IMR-90 (cell line): ENCODE results near the gene CIRBP. TPM values are rescaled to one million over a fixed set of nuclear protein-coding genes. Genes with fewer than 3 reads are reported as not detected.
"Not testable (repeated sequence)": the region's sequence is repeated elsewhere in the genome, so short reads cannot be mapped to it uniquely, and the experiment has no call there.

Source experiments
- ATAC-seq: fragments of 200-7000 bp; cut with Tn5 transposase; 2 replicates; pipeline ENCODE4 v1.9.1; 2020; ENCODE audit warnings: low read depth, mild to moderate bottlenecking, moderate library complexity
- BruUV-seq: library from RNA; stranded (reverse); fragments of 400-500 nt; replicated peaks from 2 replicates; lab custom pipeline; 2021; lab: Mats Ljungman, UMichigan
- CTCF ChIA-PET: fragments of 300-600 bp; formaldehyde crosslinking; extraction: SDS; loops from one replicate; lab custom pipeline; 2021; ENCODE audit warnings: antibody characterized with exemption; lab: Yijun Ruan, JAX
- POLR2A ChIA-PET: fragments of 300-600 bp; sonication (Branson Sonifier 250); formaldehyde crosslinking; loops from one replicate; lab custom pipeline; 2022; ENCODE audit warnings: antibody characterized with exemption; ENCODE audit not compliant: unreplicated experiment; lab: Charles Lee
- DNase-seq: peaks from one replicate; pipeline ENCODE4 v3.0.0; 2013
- H2AFZ ChIP-seq: replicated peaks from 2 replicates; pipeline ENCODE3; 2013; ENCODE audit warnings: low read length, mild to moderate bottlenecking; ENCODE audit not compliant: poor library complexity
- H2AK5ac ChIP-seq: 2 replicates; pipeline ENCODE4 v1.6.1; 2013; ENCODE audit warnings: low read depth, low read length, inconsistent platforms
- H2AK9ac ChIP-seq: replicated peaks from 2 replicates; pipeline ENCODE3; 2013; ENCODE audit warnings: mild to moderate bottlenecking, low read depth, low read length, moderate library complexity; ENCODE audit not compliant: poor library complexity
- H2BK120ac ChIP-seq: 2 replicates; pipeline ENCODE4 v1.6.1; 2013; ENCODE audit warnings: low read depth, low read length, inconsistent platforms
- H2BK15ac ChIP-seq: 3 replicates; pipeline ENCODE4 v1.6.1; 2013; ENCODE audit warnings: low read depth, low read length, inconsistent platforms
- H2BK20ac ChIP-seq: 2 replicates; pipeline ENCODE4 v1.6.1; 2013; ENCODE audit warnings: low read depth, mild to moderate bottlenecking, inconsistent platforms, low read length, moderate library complexity
- H2BK5ac ChIP-seq: 2 replicates; pipeline ENCODE4 v1.6.1; 2013; ENCODE audit warnings: mild to moderate bottlenecking, low read depth, low read length, inconsistent platforms; ENCODE audit not compliant: poor library complexity, severe bottlenecking
- H3K14ac ChIP-seq: replicated peaks from 2 replicates; pipeline ENCODE4 v1.6.1; 2013; ENCODE audit warnings: low read depth, low read length, inconsistent platforms
- H3K18ac ChIP-seq: 2 replicates; pipeline ENCODE4 v1.6.1; 2013; ENCODE audit warnings: low read depth, low read length, control low read depth
- H3K23ac ChIP-seq: 2 replicates; pipeline ENCODE4 v1.6.1; 2013; ENCODE audit warnings: low read depth, low read length, inconsistent platforms
- H3K27ac ChIP-seq: 2 replicates; pipeline ENCODE4 v1.5.1; 2013; ENCODE audit warnings: mild to moderate bottlenecking, control low read depth, low read length; ENCODE audit not compliant: insufficient read depth
- H3K27me3 ChIP-seq: 2 replicates; pipeline ENCODE4 v1.6.1; 2013; ENCODE audit warnings: low read length; ENCODE audit not compliant: control insufficient read depth, insufficient read depth
- H3K36me3 ChIP-seq: 2 replicates; pipeline ENCODE4 v1.6.1; 2013; ENCODE audit warnings: low read length, mixed read lengths; ENCODE audit not compliant: control insufficient read depth, insufficient read depth
- H3K4ac ChIP-seq: 2 replicates; pipeline ENCODE4 v1.6.1; 2013; ENCODE audit warnings: low read depth, low read length, inconsistent platforms
- H3K4me1 ChIP-seq: 2 replicates; pipeline ENCODE4 v1.6.1; 2013; ENCODE audit warnings: low read length, mixed read lengths; ENCODE audit not compliant: control insufficient read depth, insufficient read depth
- H3K4me2 ChIP-seq: 2 replicates; pipeline ENCODE4 v1.6.1; 2013; ENCODE audit warnings: low read depth, mild to moderate bottlenecking, control low read depth, low read length, moderate library complexity
- H3K4me3 ChIP-seq: 2 replicates; pipeline ENCODE4 v1.5.1; 2013; ENCODE audit warnings: low read depth, mild to moderate bottlenecking, control low read depth, low read length, moderate library complexity; ENCODE audit not compliant: insufficient read depth
- H3K56ac ChIP-seq: 2 replicates; pipeline ENCODE4 v1.6.1; 2013; ENCODE audit warnings: low read length, inconsistent platforms; ENCODE audit not compliant: insufficient read depth; ENCODE audit errors: extremely low read depth
- H3K79me1 ChIP-seq, 2 experiments: 2 replicates each; pipeline ENCODE4 v1.6.1; 2013; ENCODE audit warnings: low read length in 2 of 2, inconsistent platforms in 1 of 2, low read depth in 1 of 2
- H3K9ac ChIP-seq: 2 replicates; pipeline ENCODE4 v1.6.1; 2013; ENCODE audit warnings: low read depth, low read length, control low read depth
- H3K9me1 ChIP-seq: 2 replicates; pipeline ENCODE4 v1.6.1; 2013; ENCODE audit warnings: low read length, inconsistent platforms; ENCODE audit not compliant: insufficient read depth
- H3K9me3 ChIP-seq: 2 replicates; pipeline ENCODE4 v1.6.1; 2013; ENCODE audit warnings: low read length; ENCODE audit not compliant: control insufficient read depth, insufficient read depth
- H4K20me1 ChIP-seq: 2 replicates; pipeline ENCODE4 v1.6.1; 2013; ENCODE audit warnings: low read length, inconsistent platforms; ENCODE audit not compliant: insufficient read depth
- H4K5ac ChIP-seq: 2 replicates; pipeline ENCODE4 v1.6.1; 2013; ENCODE audit warnings: mild to moderate bottlenecking, low read depth, low read length, control low read depth
- H4K8ac ChIP-seq, 2 experiments: 2 replicates each; pipeline ENCODE4 v1.6.1; 2013; ENCODE audit warnings: low read depth in 2 of 2, low read length in 2 of 2, control low read depth in 1 of 2, inconsistent platforms in 1 of 2
- H4K91ac ChIP-seq: 2 replicates; pipeline ENCODE4 v1.6.1; 2013; ENCODE audit warnings: low read depth, low read length, inconsistent platforms; ENCODE audit not compliant: insufficient read depth
- BHLHE40 ChIP-seq: fragments of 150-350 bp; IDR thresholded peaks from 2 replicates; pipeline ENCODE4 v1.6.1; 2016; ENCODE audit warnings: mild to moderate bottlenecking, low read depth, low read length
- WGBS, 2 experiments: methylation state at CpG; one replicate each; pipeline versions ENCODE4 v1.1.5 to v1.1.7; 2013; ENCODE audit warnings: missing lambda C conversion rate in 2 of 2; ENCODE audit not compliant: insufficient read length in 1 of 2; ENCODE audit errors: extremely low coverage in 2 of 2; 5-methylcytosine and 5-hydroxymethylcytosine counted together
- dilution Hi-C: fragments of 300-500 bp; cut with HindIII; formaldehyde crosslinking; loops from one replicate; pipeline ENCODE4 v1.14.3; 2018; ENCODE audit warnings: low sequenced_read_pairs; ENCODE audit not compliant: unreplicated experiment
- in situ Hi-C: fragments of 300-500 bp; cut with MboI; formaldehyde crosslinking; loops from 3 replicates; pipeline ENCODE4 v1.14.3; 2019; ENCODE audit warnings: low sequenced_read_pairs, inconsistent platforms, mixed read lengths
- intact Hi-C: fragments of 100-400 bp; cut with micrococcal nuclease; formaldehyde crosslinking; loops from 2 replicates; pipeline ENCODE4 v1.10.0; 2022
- polyA plus RNA-seq, 3 experiments: library from polyadenylated mRNA; depleted of rRNA; stranded (reverse); fragments of >200 nt; gene quantifications; 2 replicates each; pipeline ENCODE4 v1.2.3, GENCODE V29; 2012; ENCODE audit warnings: low replicate concordance in 1 of 3
- total RNA-seq: library from RNA; depleted of rRNA; stranded (reverse); fragments of >200 nt; gene quantifications from 2 replicates; pipeline ENCODE4 v1.2.3, GENCODE V29; 2012

Gene CIRBP
- total and polyA plus RNA-seq, 2 of the 4 experiments (the other 2 are of a cell fraction): 299 to 542 TPM

- Histone ChIP-seq H3K14ac (no peak overlapping the region), H3K9me1 (no peaks in the 10 kb centered on the region), H3K36me3 (no peaks in the 10 kb centered on the region), H2BK5ac (no peak overlapping the region), H3K4ac (no peak overlapping the region), H2AK5ac (no peak overlapping the region), H3K23ac (no peak overlapping the region), H2AK9ac (no peak overlapping the region), H2AFZ (no peak overlapping the region), H3K9me3 (no peaks in the 10 kb centered on the region), H4K91ac (no peak overlapping the region), H2BK20ac (no peak overlapping the region), H3K4me2 (no peak overlapping the region), H3K9ac (no peak overlapping the region), H3K4me1 (no peaks in the 10 kb centered on the region; the same call in 1 of the 2 replicates), H4K5ac (no peak overlapping the region), H4K8ac (no peak overlapping the region), H3K27me3 (peaks cover 40% of the 10 kb centered on the region), H4K20me1 (no peaks in the 10 kb centered on the region), H3K79me1 (no peaks in the 10 kb centered on the region), H2BK120ac (no peak overlapping the region), H3K56ac (no peak overlapping the region), H3K27ac (no peak overlapping the region), H3K4me3 (no peak overlapping the region), H2BK15ac (no peak overlapping the region), H3K18ac (no peak overlapping the region)
- ChIA-PET POLR2A (no interaction called here), CTCF (no interaction called here)
- TF ChIP-seq BHLHE40: no peak
- dilution Hi-C loops: no loop called here
- DNase-seq (no peak), ATAC-seq (no peak)
- WGBS, 2 experiments: 71% methylated on average over 14 of the region's 46 CpGs; no CpG with 5 or more reads in 1 of the 2 experiments
- intact Hi-C loops: no loop called here
- BruUV-seq: no TSS peak
- in situ Hi-C loops: no loop called here
Observed at GRCh38 chr19:1318678-1319471, 49.7 kb downstream of the CIRBP start.

GRCh38 chr19:1320282-1320650 is 51.1 kb downstream of the CIRBP start:
- H2AK9ac ChIP-seq, CTCF ChIA-PET, DNase-seq, H4K91ac ChIP-seq, H2BK120ac ChIP-seq, H4K5ac ChIP-seq, H3K23ac ChIP-seq, H3K79me1 ChIP-seq, H3K9ac ChIP-seq, H3K18ac ChIP-seq, H4K20me1 ChIP-seq, H2BK15ac ChIP-seq, H2AK5ac ChIP-seq, H3K9me3 ChIP-seq, ATAC-seq, BruUV-seq, H4K8ac ChIP-seq, H3K9me1 ChIP-seq, H3K14ac ChIP-seq, H3K36me3 ChIP-seq, H3K4me3 ChIP-seq, H2BK5ac ChIP-seq, in situ Hi-C loops, H3K4me1 ChIP-seq, POLR2A ChIA-PET, H3K27ac ChIP-seq, H3K4me2 ChIP-seq, H2AFZ ChIP-seq, dilution Hi-C loops, H3K4ac ChIP-seq, H2BK20ac ChIP-seq, H3K56ac ChIP-seq, intact Hi-C loops: not testable (repeated sequence)
- H3K27me3 ChIP-seq: peaks cover 36% of the 10 kb centered on the region
- WGBS, 2 experiments: no CpG with 5 or more reads among the region's 3 CpGs
